NCI-H446 (cell line): Measurements from ENCODE around the gene IFNA16.
A peak's percentile ranks its signal among the peaks of the same experiment; 100 is the strongest.
"Not testable (repeated sequence)": the region's sequence is repeated elsewhere in the genome, so short reads cannot be mapped to it uniquely, and the experiment has no call there.

Experiments used
- DNase-seq, 2 experiments: peaks; one replicate each; lab custom pipeline; 2025; lab: John Stamatoyannopoulos, UW

Gene IFNA16

GRCh38 chr9:21217211-21217610, at the start of gene IFNA16:
Gene IFNA16 (minus strand): TSS chr9:21217311. CDS start chr9:21217305, 6 bp downstream.
- DNase-seq = not testable (repeated sequence)

GRCh38 chr9:21265421-21266189, 48.5 kb upstream of the IFNA16 start:
- no peak for DNase-seq

GRCh38 chr9:21255538-21256212, 38.6 kb upstream of the IFNA16 start:
- DNase-seq = no peak

GRCh38 chr9:21252721-21253547, 35.8 kb upstream of the IFNA16 start:
- no peak for DNase-seq

- DNase-seq = no peak
Observed at GRCh38 chr9:21251638-21252037, 34.5 kb upstream of the IFNA16 start.

GRCh38 chr9:21251190-21251589, 34.1 kb upstream of the IFNA16 start:
- no peak for DNase-seq

- DNase-seq = no peak
Observed at GRCh38 chr9:21244836-21245235, 27.7 kb upstream of the IFNA16 start.

GRCh38 chr9:21239911-21240310, 22.8 kb upstream of the IFNA16 start, which contains the start of gene IFNA14:
Gene IFNA14 (minus strand): TSS chr9:21240005. CDS start chr9:21239935, 70 bp downstream.
- DNase-seq = no peak

GRCh38 chr9:21236360-21236714, 19.2 kb upstream of the IFNA16 start:
- DNase-seq = not testable (repeated sequence)

- DNase-seq = peak in 1 of 2 experiments; percentile 39
Observed at GRCh38 chr9:21235468-21236359, 18.6 kb upstream of the IFNA16 start.

- no peak for DNase-seq
Observed at GRCh38 chr9:21234153-21234687, 17.1 kb upstream of the IFNA16 start.

- DNase-seq = no peak
Observed at GRCh38 chr9:21233258-21233657, 16.1 kb upstream of the IFNA16 start.

GRCh38 chr9:21228122-21228521, 11.0 kb upstream of the IFNA16 start, which contains the start of gene IFNA17:
Gene IFNA17 (minus strand): TSS chr9:21228222. CDS start chr9:21228173, 49 bp downstream.
- no peak for DNase-seq

- not testable (repeated sequence) for DNase-seq
Observed at GRCh38 chr9:21213411-21214326, 3.4 kb downstream of the IFNA16 start.

GRCh38 chr9:21212160-21212559, 5.0 kb downstream of the IFNA16 start:
- DNase-seq = not testable (repeated sequence)

GRCh38 chr9:21210782-21211181, 6.3 kb downstream of the IFNA16 start:
- not testable (repeated sequence) for DNase-seq

- DNase-seq = no peak
Observed at GRCh38 chr9:21210311-21210710, 6.8 kb downstream of the IFNA16 start.

- DNase-seq = not testable (repeated sequence)
Observed at GRCh38 chr9:21207043-21207442, 10.1 kb downstream of the IFNA16 start, which contains the start of gene IFNA10. Gene IFNA10 (minus strand): TSS chr9:21207143. CDS start chr9:21207097, 46 bp downstream.

GRCh38 chr9:21205204-21205603, 11.9 kb downstream of the IFNA16 start:
- no peak for DNase-seq

GRCh38 chr9:21202105-21202504, 15.0 kb downstream of the IFNA16 start, which contains the start of gene IFNA7:
Gene IFNA7 (minus strand): TSS chr9:21202205. CDS start chr9:21202165, 40 bp downstream.
- not testable (repeated sequence) for DNase-seq
